ENCODE measurements around the gene MFAP5.

MFAP5 gene

GRCh38 chr12:8662593-8662992, at the start of gene MFAP5:
Gene MFAP5, minus strand, starts transcription at chr12:8662826. Its CDS starts 722 bp downstream, at chr12:8662104.
- DNase-seq: no peak

GRCh38 chr12:8709124-8709830, 46.7 kb upstream of the MFAP5 start:
- DNase-seq: peak in 1 of 51 donors; percentile 13

DNA sequence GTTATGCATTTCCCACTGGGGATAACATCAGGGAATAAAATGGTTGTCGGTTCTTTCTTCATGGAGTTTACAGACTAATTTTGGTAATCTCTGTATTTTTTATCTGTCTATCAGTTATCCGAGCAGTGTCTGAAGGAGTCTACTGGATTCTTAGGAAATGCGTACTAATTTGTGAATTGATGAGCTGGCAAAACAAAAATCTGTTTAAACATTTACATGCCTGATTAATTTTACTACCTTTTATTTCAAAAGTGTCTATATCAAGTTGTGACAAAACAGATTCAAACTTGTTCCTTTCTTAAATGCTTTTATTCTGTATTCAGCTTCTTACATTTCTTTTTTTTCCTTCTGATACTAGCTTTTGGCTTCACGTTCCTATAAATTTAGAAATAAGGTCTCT, 39.5 kb upstream of the MFAP5 start:
- DNase-seq: no peak

DNA sequence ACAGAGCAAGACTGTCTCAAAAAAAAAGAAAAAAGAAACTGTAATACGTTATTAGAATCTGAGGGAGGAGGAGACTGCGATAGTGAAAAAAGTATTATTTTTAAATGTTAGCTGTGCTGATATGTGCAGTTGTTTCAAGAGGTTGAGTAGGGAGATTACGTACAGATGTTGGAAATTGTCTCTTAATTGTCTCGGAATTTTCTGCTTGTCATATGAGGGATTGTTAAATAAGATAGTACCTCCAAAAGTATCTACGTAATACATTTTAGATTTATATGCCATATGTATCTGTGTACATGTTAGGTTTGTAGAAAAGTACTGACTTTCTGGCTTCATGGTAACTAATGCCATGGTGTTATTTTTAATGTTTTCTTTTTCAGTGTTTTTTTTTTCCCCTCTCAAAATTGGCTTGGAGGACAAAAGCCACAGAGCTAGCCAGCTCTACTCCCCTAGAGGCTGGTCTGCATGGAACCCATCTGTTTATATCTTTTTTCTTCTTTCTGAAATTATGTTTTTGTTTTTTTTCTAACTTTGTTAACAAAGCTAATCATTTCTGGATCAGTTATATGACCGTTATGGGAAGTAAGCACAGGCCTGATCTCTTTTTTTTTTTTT, 38.5 kb upstream of the MFAP5 start:
- DNase-seq: no peak

DNA sequence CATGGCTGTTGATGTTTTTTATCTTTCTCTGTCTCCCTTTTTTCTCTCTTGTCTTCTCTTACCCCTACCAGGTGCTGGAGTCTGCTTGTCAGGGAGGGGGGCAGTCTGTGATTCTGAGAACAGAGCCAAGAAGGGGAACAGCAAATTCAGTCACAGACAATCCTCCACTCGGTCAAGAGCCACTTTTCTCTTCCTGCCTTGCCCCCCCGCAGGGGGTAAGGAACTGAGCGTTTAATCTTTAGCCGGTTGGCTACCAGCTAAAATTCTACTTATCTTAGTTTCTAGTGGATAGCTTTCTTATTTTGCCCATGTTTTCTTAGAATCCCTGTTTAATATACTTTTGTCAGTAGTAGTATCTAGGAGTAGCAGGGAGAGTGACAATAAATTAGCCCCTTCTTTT, 37.1 kb upstream of the MFAP5 start:
- DNase-seq: peak in 4 of 51 donors; percentile 4 to 22 (median 11)

DNA sequence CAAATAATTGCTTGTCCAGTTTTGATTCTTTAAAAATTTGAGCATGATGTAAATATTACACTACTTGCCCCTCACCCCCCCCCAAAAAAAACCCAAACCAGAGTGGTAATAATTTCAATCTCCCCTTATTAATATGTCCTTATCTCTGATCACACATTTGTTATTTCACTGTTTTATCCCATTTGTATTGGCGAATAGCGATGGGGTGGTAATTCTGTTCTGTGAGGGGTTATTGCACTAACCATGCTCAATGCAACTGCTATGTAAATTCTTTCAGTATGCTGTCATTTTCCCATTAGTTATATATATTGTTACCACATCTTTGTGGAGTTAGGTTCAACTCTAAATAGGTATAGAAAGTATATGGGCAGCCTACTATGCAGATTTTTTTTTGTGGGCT, 36.3 kb upstream of the MFAP5 start:
- no peak for DNase-seq

DNA sequence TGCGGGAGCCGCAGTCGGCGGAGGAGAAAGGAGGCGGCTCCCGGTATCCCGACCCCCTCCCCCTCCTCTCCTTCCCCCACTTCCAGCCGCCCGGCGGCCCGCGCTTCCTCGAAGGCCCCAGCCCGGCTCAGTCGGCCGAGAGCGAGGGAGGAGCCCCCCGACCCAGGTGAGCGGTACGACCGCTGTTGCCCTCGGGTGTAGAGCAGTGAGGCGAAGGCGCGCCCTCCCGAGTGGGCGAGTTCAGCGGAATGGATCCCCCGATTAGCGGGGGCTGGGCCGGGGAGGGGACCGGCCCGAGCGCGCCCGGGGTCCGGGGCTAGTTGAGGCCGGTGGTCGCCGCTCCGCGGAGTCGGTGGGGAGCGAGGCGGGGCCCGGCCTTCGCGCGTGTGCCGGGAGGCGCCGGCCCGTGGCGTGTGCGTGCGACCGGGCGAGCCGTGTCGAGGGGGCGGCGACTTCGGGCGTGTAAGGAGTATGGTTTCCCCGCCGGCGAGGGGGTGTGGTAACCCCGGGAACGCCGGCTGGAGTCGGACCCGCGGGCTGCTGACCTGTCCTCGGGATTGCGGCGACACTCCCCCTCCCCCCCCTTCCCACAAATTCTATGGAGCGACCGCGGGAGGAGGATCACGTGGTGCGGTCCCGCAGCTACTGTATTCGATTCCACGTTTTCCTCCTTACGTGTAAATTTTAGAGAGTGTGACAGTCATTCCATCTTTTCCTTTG, 35.7 kb upstream of the MFAP5 start:
- peak in 37 of 51 donors; percentile 10 to 74 (median 37) for DNase-seq

DNA sequence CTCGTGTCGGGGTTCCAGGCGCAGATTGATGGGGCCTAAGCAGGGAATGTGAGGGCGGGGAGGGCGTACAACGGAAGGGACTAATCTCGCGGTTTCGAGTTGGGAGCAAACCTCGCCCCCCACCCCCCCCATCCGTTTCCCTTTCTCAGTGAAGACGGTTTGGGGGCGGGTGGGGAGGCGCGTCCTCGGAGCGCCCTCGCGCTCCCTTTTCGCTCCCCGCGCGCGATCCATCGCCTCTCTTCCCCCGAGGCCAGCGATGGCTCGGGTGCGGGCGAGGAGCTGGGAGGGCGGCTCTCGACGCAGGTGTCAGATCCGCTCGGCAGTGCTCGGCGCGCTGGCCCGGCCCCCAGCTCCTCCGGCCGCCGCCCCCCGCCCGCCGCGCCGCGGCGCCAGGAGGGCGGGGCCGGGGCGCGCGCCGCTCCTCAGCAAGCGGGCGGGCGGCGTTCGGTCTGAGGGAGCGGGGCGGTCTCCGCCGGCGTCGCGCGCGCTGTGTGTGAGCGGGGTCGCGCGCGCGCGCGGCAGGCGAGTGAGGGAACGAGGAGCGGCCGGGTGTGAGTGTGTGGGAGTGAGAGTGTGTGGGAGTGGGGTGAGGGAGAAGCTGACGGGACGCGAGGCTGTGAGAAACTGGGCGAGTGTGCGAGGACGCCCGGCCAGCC, 35.0 kb upstream of the MFAP5 start, which contains the start of gene RIMKLB:
RIMKLB (plus strand) TSS at position 516 of the 656 bp plus-strand sequence. CDS start 15,876 bp downstream, outside the sequence.
- DNase-seq: peak in 48 of 51 donors; percentile 26 to 90 (median 64)

- peak in 7 of 51 donors; percentile 34 to 90 (median 61) for DNase-seq
Observed at GRCh38 chr12:8697120-8697475, 34.5 kb upstream of the MFAP5 start.

GRCh38 chr12:8696442-8697090, 33.9 kb upstream of the MFAP5 start:
- no peak for DNase-seq

- no peak for DNase-seq
Observed at GRCh38 chr12:8695116-8695515, 32.5 kb upstream of the MFAP5 start.

DNA sequence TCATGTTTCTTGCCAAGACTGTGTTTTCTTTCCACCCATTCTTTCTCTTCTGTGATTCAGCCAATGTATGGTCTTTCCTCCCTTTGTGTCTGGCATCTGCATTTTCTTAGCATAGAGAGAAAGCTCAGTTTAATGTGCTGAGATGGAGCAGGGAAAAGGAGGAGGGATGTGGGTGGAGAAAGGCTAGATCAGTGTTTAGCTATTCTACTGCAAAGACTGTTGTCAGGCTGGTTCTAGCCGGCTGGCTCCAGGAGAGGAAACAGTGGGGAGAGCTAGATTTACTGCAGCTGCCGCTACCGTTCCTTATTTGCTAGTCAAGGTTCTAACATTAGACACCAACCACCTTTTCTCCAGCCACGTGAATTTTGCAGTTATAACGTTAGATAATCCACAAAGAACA, 29.9 kb upstream of the MFAP5 start:
- peak in 34 of 51 donors; percentile 8 to 72 (median 44) for DNase-seq

- peak in 1 of 51 donors; percentile 40 for DNase-seq
Observed at GRCh38 chr12:8689681-8690080, 27.1 kb upstream of the MFAP5 start.

GRCh38 chr12:8687846-8688601, 25.4 kb upstream of the MFAP5 start:
- peak in 28 of 51 donors; percentile 6 to 83 (median 34) for DNase-seq

DNA sequence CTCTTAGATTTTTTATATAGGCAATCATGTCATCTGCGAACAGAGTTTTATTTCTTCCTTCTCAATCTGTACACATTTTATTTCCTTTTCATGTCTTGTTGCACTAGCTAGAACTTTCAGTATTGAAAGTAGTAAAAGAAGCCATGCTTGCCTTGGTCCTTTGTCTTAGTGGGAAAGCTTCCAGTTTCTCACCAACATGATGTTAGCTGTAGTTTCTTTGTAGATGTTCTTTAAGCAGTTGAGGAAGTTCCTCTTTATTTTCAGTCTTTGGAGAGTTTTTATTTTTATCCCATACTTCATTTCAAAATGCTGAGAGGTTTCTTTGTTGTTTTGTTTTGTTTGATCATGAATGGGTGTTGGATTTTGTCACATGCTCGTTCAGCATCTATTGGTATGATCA, 22.4 kb upstream of the MFAP5 start:
- no peak for DNase-seq

DNA sequence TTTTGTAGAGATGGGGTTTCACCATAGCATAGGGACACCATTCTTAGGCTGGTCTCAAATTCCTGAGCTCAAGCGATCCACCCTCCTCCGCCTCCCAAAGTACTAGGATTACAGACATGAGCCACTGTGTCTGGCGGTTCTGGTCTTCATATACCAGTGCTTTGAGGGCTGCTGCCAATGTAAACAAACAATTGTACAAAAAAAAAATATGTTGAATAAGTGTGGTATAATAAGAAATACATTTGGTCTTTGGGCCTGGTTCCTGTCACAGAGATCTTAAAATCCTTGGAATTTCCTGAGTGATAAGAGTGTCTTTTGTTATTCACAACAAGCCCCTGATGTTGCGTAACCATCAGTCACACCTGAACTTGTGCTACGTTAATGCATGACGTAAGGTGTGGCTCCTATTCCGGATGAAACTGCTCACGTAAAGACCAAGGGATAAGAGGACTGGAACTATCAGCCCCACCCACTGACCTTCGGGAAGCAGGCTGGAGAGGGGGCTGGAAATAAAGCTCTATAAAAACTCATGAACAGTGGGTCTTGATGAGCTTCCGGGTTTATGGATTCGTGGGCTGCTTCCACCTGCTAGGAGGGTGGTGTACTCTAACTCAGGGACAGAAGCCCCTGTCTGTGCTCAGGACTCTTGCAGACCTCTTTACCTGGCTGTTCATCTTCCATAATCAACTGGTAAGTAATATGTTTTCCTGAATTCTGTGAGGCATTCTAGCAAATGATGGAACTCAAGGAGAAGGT, 18.7 kb upstream of the MFAP5 start:
- no peak for DNase-seq

- DNase-seq: no peak
Observed at GRCh38 chr12:8680533-8680932, 17.9 kb upstream of the MFAP5 start.

GRCh38 chr12:8678661-8679111, 16.1 kb upstream of the MFAP5 start:
- DNase-seq: no peak

GRCh38 chr12:8677362-8677761, 14.7 kb upstream of the MFAP5 start:
- DNase-seq: no peak

- no peak for DNase-seq
Observed at GRCh38 chr12:8676651-8677050, 14.0 kb upstream of the MFAP5 start.

Data from hypothalamus (tissue), 51 donors.